Measurements from ENCODE around the gene AKR1E2.

Gene AKR1E2

DNA sequence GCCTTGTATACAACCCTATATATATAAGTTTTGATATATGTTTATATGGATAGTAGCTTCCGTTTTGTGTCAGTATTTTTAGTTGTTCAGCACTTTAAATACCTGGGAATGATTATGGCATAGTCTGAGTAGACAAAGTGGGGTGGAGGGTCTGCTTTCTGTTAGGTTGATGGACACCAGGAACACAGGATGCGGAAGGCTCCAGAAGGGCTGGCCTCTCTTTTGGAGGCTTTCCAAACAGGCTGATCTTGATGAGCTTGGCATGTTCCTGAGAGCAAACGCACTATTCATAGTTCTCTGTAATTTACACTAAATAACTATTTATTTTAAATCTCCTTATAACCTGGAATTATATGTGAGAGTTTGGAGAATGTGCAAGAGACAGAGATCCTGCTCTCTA lies 12.7 kb downstream of the AKR1E2 start:
- H3K4me2 ChIP-seq (ENCODE audit: low read depth, low read length, poor library complexity, severe bottlenecking), result no peak overlapping the region

GRCh38 chr10:4839353-4839752 lies 13.3 kb downstream of the AKR1E2 start:
- no peaks in the 10 kb centered on the region for H3K79me2 ChIP-seq (ENCODE audit: insufficient read depth, low read length)
- H3K9me3 ChIP-seq (ENCODE audit: insufficient read depth, low read length), result no peaks in the 10 kb centered on the region
- H3K27ac ChIP-seq (ENCODE audit: low read depth, low read length), result no peak overlapping the region
- no peaks in the 10 kb centered on the region for H3K36me3 ChIP-seq (ENCODE audit: low read length)
- H4K20me1 ChIP-seq (ENCODE audit: low read depth, low read length), result no peaks in the 10 kb centered on the region
- no peak overlapping the region for H2AFZ ChIP-seq (ENCODE audit: low read depth, low read length, severe bottlenecking)
- no peaks in the 10 kb centered on the region for H3K27me3 ChIP-seq (ENCODE audit: low read length)
- TF ChIP-seq EZH2phosphoT487 (conservative IDR thresholded peaks at IDR 0.05; ENCODE audit: low read length) (no peak), CTCF (IDR thresholded peaks at IDR 0.05; ENCODE audit: insufficient read depth, low read length, poor library complexity, severe bottlenecking) (no peak)
- no peaks in the 10 kb centered on the region for H3F3A ChIP-seq (ENCODE audit: insufficient read depth)
- H3K4me2 ChIP-seq (ENCODE audit: low read depth, low read length, poor library complexity, severe bottlenecking), result no peak overlapping the region
- H3K4me3 ChIP-seq (ENCODE audit: insufficient read depth, low read length, poor library complexity, severe bottlenecking), result no peak overlapping the region
- no peaks in the 10 kb centered on the region for H3K9me2 ChIP-seq (replicated peaks; ENCODE audit: insufficient read depth, low read length)
- no peak overlapping the region for H3K9ac ChIP-seq (ENCODE audit: low read length)

More for the DNA sequence above, 12.7 kb downstream of the AKR1E2 start:
- Histone ChIP-seq H3K9me3 (ENCODE audit: insufficient read depth, low read length) (no peaks in the 10 kb centered on the region), H3K36me3 (ENCODE audit: low read length) (no peaks in the 10 kb centered on the region), H3K27me3 (ENCODE audit: low read length) (no peaks in the 10 kb centered on the region), H2AFZ (ENCODE audit: low read depth, low read length, severe bottlenecking) (no peak overlapping the region), H3K9ac (ENCODE audit: low read length) (no peak overlapping the region), H3K9me2 (replicated peaks; ENCODE audit: insufficient read depth, low read length) (no peaks in the 10 kb centered on the region), H3F3A (ENCODE audit: insufficient read depth) (no peaks in the 10 kb centered on the region), H3K79me2 (ENCODE audit: insufficient read depth, low read length) (no peaks in the 10 kb centered on the region), H4K20me1 (ENCODE audit: low read depth, low read length) (no peaks in the 10 kb centered on the region), H3K27ac (ENCODE audit: low read depth, low read length) (no peak overlapping the region), H3K4me3 (ENCODE audit: insufficient read depth, low read length, poor library complexity, severe bottlenecking) (no peak overlapping the region)
- TF ChIP-seq EZH2phosphoT487 (conservative IDR thresholded peaks at IDR 0.05; ENCODE audit: low read length), result no peak
- no peak for TF ChIP-seq CTCF (IDR thresholded peaks at IDR 0.05; ENCODE audit: insufficient read depth, low read length, poor library complexity, severe bottlenecking)

- no peaks in the 10 kb centered on the region for H3K79me2 ChIP-seq (ENCODE audit: insufficient read depth, low read length)
- H3K9ac ChIP-seq (ENCODE audit: low read length), result no peak overlapping the region
- H3K9me3 ChIP-seq (ENCODE audit: insufficient read depth, low read length), result no peaks in the 10 kb centered on the region
- H3F3A ChIP-seq (ENCODE audit: insufficient read depth), result no peaks in the 10 kb centered on the region
- no peaks in the 10 kb centered on the region for H4K20me1 ChIP-seq (ENCODE audit: low read depth, low read length)
- no peak overlapping the region for H2AFZ ChIP-seq (ENCODE audit: low read depth, low read length, severe bottlenecking)
- no peak overlapping the region for H3K4me2 ChIP-seq (ENCODE audit: low read depth, low read length, poor library complexity, severe bottlenecking)
- H3K36me3 ChIP-seq (ENCODE audit: low read length), result no peaks in the 10 kb centered on the region
- TF ChIP-seq EZH2phosphoT487 (conservative IDR thresholded peaks at IDR 0.05; ENCODE audit: low read length) (no peak), CTCF (IDR thresholded peaks at IDR 0.05; ENCODE audit: insufficient read depth, low read length, poor library complexity, severe bottlenecking) (no peak)
- H3K4me3 ChIP-seq (ENCODE audit: insufficient read depth, low read length, poor library complexity, severe bottlenecking), result no peak overlapping the region
- H3K27ac ChIP-seq (ENCODE audit: low read depth, low read length), result no peak overlapping the region
- H3K27me3 ChIP-seq (ENCODE audit: low read length), result no peaks in the 10 kb centered on the region
- no peaks in the 10 kb centered on the region for H3K9me2 ChIP-seq (replicated peaks; ENCODE audit: insufficient read depth, low read length)
Observed at GRCh38 chr10:4840151-4840550, 14.1 kb downstream of the AKR1E2 start.

All from SU-DHL-6 (cell line).